NCI-H446 treated with DMSO at 0.1 percent for 48 hours (cell line): ENCODE measurements around the gene NTNG1.
"Not testable (repeated sequence)": the region's sequence is repeated elsewhere in the genome, so short reads cannot be mapped to it uniquely, and the experiment has no call there.

Experiments
- DNase-seq: peaks from one replicate; lab custom pipeline; 2025; lab: John Stamatoyannopoulos, UW

Gene NTNG1

DNA sequence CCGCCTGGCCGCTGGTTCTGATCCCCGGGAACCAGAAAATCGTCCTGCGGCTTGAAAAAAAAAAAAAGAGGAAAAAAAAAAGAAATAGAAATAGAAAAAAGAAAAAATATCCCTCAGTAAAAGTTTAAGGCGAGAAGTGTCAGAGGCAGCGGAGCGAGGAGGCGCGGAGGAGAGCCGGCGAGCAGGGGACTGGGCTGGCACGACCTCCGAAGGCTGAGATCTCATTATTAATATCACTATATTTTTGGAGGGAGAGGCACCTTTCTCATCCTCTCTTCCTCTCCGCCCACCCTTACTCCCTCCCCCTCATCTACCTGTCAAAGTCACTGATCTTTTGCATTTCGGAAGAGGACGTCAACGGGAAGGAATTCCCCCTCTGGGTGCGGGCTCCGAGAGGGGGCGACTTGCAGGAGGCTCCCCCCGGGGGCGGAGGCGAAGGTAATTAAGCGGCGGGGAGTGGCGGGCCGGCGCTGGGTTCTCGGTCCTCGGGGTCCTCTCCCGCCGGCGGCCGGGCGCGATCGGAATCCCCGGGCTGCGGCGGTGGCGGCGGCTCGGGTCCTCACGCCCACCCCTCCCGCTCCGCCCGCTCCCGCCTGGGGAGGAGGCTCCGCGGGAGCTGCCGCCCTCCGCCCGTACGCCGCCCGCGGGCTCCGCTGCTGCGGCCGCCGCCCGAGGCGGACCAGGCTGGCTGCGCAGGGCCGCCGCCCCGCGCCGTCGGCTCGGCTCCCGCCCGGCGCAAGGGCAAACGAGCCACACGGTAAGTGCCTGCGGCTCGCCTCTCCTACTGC, at the start of gene NTNG1:
Gene NTNG1, plus strand, starts transcription at position 337 of the 788 bp plus-strand sequence.
- DNase-seq, result peak; percentile 46

DNA sequence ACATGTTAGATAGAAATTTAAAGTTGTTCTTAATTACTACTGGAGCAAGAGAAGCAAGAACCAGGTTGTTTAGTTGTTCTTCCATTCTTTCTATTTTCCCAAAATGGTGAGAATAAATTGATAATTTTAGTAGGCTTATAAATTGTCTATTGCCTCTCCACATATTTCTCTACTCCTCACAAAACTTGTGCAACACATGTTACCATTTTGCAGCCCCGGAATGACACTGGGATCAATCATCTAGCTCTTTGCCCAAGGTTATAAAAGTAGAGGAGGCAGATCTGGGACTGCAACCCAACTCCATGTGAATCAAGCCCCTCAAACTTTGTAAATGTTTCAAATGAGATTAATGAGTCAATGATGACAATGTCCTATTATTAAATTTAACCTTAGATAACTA, 49.4 kb upstream of the NTNG1 start:
- DNase-seq, result no peak

DNA sequence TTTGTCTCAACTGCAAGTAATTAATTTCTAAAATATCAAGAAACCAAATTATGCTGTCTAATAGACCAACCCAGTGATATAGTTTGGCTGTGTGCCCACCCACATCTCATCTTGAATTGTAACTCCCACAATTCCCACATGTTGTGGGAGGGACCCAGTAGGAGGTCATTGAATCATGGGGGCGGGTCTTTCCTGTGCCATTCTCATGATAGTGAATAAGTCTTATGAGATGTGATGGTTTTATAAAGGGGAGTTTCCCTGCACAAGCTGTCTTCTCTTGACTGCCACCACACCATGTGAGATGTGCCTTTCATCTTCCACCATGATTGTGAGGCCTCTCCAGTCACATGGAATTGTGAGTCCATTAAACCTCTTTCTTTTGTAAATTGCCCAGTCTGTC, 47.4 kb upstream of the NTNG1 start:
- not testable (repeated sequence) for DNase-seq

DNA sequence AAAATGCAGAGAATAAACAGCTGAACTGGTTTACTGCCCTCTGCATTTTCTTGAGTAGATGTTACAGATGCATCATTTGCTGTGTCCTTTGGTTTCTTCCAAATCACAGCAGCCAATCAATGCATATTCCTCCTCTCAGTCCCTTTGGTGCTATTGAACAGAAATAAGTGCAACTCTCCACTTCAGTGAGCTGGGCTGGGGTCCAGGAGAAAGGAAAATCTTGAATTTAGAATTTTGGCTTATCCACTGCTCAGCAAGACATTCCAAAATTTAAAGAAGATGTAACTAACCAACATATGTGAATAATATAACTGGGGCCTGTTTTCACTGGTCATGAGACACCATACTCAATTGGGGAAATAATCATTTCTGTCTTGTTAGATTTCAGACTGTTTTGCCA, 45.2 kb upstream of the NTNG1 start:
- DNase-seq, result no peak

DNA sequence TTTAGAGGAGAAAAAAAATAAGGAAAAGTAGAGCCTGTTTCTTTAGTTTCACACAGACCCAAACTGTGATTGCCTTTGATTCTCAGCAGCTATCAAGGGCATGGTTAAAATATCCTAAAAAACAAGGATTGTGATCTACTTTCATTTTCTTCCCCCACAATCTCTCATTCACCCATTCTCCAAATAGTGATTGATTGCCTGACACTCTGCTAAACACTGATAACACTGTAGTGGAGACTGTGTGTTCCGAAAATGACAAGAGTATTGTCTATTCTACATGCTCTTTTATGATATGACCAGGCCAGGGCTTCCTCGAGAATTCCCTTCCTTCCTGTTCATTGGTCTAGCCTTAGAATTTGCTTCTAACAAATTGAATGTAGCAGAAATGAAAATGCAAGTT, 44.1 kb upstream of the NTNG1 start:
- no peak for DNase-seq

DNA sequence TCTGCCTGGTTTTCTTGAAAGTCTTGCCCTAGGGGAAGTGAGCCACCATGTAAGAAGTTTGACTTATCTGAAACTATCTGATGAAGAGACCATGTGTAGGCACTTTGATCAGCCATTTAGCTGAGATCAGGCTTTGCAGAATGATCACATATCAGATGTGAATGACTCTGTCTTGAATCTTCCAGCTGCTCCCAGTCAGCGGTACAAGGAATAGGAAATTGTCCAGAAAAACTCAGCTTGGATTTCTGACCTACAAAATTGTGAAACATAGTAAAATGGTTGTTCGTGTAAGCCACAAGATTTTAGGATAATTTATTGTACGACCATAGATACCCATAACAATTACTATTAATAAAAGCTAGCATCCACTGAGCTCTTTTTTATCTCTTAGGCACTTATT, 41.9 kb upstream of the NTNG1 start:
- no peak for DNase-seq

DNA sequence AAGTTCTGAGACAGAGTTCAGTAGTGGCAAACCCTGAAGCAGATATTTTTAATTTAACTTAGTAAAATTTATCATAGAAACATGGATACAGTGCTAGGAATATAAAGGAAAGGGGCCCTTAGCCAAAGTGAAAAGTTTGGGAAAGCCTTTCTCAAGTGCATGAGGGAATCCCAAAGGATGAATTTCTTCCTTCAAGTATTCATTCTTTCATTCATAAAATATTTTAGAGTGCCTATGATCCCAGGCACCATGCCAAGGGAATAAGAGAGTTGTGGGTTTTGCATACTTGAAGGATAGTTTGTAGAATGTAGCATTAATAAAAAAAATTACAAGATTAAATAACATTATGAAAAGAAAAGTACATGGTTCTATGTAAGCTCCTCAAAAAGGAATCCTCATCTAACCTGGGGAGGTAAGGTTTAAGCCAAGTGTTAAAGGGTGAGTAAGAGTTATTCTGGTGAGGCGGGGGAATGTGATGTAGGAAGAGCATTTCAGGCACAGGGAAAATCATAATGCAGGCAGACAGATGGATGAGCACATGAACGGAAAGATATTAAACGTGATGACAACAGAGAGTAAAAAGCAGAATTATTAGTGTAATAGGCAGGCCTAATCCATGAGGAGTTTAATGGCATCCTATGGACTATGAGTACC, 40.4 kb upstream of the NTNG1 start:
- DNase-seq, result no peak

DNA sequence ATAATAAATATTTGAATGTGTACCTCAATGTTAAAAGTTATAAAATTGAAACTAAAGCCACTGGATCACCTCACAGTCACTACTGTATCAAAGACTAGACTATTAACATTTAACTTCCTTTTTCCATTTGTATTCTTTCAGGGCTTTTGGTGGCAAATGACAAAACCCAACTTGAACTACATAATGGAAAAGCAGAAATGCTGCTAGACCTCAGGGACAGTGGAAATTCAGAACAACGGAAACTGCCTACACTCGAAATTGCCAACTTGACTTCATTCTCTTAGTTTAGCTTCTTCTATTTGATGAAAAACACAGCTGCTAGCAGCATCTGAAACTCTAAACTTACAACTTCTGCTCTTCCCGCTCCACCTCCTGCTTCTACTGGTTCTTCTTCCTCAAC, 34.9 kb upstream of the NTNG1 start:
- DNase-seq, result no peak

DNA sequence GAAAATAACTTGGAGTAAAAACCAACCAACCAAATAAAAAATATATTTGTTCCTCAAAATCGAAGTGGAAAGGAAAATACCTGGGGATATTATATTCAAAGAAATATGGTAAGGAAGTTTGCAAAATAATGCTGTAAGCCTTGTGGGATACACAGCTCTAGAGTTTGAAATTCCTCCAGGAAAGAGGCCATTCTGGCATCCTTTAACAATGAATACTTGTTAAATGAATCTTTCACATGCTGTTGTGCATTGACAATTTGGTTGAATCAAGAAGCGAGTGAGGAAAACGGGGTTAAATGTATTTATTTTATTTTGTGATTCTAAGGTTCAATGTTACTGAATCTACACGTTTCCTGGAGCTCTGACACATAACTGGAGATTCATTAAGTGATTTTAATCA, 30.5 kb upstream of the NTNG1 start:
- DNase-seq, result no peak

DNA sequence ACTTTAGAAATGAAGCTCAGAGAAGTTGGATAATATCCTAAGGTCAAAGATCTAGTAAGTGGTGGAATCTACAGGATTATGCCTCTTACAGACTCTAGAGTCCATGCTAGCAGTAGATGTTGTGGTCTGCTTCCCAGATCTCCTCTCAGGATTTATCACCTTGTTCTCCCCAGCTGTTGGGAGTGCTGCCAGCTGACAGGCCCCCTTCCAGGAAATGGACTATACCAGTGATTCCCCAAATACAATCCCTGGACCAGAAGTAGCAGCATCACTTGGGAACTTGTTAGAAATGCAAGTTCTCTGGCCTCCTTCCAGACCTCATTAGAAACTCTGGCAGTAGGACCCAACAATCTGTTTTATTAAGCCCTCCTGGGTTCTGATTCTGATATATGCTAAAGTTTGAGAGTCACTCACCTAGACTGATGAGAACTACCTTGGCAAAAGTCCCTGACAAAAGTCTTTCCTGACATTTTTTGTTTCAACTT, 24.5 kb upstream of the NTNG1 start:
- no peak for DNase-seq

DNA sequence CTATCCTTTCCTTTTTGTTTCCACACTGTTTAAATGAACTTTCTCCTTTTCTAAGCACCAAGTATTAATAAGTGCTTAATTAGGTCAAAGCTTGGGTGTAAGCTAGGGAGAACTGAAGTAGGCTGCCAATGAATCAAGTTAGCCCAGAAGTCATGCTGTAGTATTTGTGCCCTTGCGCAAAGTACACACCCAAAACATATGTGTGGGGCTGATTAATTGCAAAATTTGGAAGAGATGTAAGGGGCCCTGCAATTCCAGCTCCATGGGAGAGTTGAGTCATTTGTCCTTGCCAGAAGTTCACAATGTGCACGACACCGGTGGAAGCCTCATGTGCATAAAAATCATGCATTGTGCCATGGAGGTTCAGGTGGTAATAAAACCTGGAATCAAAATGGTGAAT, 18.6 kb upstream of the NTNG1 start:
- DNase-seq, result no peak

DNA sequence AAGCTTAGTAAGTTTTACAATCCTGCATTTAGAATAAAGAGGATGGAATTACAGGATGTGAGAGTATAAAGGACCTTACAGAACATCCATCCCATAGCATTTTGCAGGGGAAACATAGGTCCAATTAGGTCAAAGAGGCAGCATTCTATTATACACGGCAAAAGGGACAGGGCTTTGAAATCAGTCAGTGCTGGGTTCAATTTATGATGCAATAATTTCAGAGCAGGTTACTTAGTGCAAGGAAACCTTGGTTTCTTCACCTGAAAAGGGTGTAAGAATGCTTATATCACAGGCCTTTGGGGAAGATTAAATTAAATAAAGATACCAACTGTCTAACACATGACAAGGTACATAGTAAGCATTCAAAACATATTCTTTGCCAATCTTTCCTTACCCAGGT, 17.1 kb upstream of the NTNG1 start:
- DNase-seq, result no peak

DNA sequence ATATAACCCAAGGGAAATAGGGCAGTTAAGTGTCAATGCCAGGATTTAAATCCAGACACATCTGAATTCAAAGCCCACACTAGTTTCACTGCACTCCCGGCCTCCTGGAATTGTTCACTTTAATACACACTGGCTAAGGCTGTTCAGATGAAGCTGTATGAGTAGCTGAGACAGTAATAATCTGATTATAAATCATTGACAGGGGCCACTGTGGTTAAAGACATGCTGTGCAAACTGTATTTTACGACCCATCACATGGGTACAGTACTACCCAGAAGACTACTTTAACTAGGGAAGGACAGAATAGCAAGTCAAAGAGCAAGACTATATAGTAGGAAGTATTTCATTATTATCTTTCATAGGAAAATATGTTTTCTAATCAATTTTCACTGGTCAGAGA, 16.1 kb upstream of the NTNG1 start:
- DNase-seq, result no peak

DNA sequence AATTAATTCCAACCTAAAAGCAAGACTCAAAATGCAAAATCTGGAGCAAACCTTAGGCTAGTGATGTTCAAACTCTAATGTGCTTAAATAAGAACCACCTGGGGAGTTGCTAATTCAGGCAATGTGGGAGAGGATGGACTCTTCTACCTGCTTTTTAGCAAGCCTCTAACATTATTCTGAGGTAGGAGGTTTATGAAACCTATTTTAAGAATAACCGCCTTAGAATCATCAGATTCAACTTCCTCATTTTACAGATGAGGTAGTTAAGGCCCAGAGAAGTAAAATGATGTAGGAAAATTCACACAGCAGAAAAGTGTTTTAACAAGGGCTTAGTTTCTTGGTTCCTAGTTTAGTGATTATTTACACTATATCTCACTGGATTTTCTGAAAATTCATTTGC, 8.6 kb upstream of the NTNG1 start:
- no peak for DNase-seq

DNA sequence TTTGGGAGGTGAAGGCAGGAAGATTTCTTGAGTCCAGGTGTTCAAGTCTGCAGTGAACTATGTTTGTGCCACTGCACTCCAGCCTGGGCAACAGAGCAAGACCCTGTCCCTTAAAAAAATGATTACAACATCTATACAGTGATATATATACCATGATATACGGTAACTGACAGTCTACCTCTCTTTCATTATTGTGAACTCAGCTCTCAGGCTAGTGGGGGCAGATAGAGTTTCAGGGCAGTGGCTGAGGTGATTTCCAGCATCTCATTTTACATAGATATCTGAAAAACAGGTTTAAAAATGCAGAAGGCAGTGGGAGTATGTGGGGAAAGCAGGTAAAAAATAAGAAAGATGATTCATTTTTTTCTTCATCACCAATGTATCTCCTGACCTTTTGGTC, 8.1 kb upstream of the NTNG1 start:
- no peak for DNase-seq

DNA sequence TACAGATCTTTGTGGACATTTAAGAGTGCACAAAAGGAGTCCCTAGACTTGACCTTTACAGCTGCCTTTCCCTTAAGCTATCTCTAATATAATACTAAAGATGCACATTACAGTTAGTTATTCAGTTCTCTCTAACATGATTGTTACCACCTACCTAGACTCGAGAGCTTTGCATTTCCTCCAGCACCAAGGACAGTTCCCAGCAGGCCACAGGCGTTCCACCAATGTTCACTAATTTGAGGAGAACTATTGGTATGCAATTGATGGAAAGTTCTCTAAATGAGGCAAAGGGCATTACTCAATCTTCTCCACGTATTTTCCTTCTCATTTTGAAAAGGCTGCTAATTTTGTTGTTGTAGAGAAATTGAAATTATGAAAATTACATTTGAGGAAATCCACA, 5.4 kb upstream of the NTNG1 start:
- DNase-seq, result no peak

DNA sequence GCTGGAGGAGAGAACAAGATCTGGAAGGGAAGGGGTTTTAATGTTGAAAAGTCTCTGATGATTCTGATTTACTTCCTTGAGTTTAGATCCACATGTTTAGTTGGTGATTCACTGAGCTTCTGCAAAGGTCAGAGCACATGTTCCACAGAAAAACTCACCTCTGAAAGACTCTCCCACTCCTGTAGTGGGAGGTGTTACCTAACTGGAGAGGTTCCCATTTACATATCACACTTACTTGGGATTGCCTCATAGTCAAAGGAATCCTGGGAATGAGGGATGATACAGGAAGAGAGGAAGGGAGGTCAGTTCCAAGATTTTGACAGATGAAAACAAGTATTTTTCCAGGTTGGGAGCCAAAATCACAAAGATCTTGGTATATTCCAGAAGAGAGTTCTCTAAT, 2.7 kb upstream of the NTNG1 start:
- DNase-seq, result no peak

DNA sequence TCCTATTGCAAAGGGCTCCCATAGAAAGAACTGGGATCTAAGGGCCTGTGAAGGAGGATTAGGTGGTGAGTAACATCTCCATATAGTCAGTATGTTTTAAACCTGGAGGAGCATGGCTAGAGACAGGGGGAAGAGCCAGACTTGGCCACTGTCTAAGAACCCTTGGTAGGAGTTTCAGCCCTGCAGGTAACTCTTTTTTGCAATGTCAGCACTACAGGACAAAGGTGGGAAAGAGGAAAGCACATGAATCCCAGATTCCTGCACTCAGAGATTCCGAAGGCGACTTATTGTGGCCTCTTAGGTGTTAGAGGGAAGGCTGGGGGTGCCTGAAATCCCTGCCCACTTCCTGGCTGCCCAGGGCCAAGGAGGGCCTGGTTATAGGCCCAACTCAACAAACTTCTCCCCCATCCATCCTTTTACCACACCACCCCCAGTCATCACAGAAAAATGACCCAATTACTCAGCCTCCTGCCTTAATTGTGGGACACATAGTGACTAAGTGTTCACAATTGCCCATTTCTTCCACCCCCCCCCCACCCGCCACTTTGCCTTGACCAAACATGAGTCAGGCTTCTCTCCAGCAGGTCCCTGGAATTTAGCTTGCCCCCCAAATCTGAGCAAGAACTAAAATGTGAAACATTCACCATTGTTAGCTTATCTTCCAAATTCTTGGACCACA, 1.9 kb upstream of the NTNG1 start:
- DNase-seq, result no peak

DNA sequence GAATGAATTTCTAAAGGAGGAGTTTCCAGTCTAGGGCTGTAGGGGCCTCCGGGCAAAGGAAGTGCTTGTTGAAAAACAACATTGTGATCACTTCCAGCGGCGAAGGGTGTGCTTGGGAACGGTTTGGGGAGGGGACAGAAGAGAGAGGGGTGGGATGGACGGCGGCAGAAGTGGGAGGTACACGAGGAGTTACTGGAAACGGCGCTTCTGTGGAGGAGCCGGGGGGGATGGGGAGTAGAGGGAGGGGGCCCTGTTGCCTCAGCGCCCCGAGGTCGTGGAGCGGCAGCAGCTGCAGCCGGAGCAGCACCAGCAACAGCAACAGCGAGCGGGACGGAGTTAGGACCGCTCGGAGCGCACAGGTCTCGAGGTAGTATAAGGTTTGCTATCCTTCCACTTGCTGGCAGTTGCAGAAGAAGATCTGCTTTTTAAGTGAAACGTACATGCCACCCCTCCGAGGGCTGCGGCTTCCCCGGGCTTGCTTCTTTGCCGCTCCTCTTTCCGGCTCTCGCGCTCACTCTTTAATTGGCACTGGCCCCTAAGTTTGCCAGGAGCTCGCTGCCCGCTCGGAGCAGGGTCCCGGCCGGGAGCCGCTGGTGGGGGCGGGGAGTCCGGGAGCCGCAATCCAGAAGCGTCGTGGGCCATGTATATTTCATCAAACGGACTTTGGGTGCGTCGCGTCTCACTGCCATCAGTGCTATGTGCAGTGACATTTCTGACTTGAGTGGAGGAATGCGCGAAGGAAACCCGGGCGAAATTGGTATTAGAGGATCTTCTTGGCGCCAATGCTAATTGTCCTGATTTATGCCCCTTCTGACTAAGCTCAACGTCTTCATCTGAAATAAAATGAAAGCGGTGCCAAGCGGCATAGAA, 771 bp upstream of the NTNG1 start:
- peak; percentile 80 for DNase-seq

DNA sequence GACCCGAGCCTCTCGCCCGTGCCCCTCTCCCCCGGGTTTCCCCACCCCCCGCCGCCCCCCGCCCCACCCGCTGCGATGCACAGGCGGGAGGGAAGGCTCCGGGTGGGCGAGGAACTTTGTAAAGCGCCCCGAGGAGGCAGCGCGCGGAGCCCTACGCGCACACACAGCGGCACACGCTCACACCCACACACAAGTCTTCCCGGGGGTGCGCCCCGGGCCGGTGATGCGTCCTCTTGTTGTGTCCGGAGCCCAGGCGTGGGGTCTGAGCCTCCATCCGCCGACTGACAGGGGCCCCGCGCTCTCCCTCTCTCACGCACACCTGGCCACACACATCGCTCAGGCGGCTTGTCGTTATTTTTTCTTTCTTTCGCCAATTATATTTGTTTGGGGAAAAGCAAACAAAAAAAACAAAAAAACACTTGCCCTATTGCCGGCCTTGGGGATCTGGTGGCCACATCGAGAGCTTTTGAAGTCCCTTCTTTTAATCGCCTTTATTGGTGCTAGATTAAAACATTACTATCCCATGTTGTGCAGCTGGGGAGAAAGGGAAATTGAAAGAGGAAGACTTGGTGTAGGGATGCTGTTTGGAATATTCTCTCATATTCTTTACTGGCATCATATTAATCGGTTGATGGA, 770 bp downstream of the NTNG1 start:
- peak; percentile 71 for DNase-seq

DNA sequence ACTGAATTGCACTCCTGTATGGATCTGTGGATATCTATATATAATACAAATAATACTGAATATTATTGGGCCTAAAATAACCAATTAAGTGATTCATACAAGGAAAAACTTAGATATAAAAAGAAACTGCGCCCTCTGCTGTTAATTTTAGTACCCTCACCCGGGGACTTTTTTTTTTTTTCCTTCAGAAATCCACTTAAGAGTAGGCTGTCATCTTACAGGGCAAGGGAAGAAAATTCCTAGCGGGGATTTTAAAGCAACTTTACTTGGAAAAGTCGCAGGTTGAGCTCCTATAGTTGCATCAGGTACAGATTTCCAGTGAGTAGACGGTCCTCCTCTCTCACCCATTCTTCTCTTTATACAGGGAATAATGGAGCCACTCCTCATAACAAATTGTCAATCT, 1.3 kb downstream of the NTNG1 start:
- peak; percentile 93 for DNase-seq

DNA sequence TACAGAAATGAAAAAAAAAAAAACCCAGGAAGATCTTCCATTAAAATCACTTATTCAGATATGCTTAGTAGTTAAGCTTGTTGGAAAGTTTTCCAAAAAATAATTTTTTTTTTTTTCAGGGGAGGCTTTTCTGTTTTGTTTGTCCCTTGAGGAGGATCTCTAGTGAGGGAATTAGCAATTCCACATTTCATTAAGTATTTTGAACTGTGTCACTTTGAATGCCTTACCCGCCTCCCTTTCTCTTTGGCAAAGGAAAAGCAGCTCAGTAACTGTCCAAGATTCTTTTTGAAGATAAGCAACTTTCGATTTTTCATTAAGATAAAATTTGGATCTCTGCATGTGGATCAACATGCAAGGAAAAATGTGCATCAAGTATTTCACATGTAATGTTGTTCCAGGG, 1.8 kb downstream of the NTNG1 start:
- DNase-seq, result peak; percentile 83
